Measurements from ENCODE around the gene TTBK2. TPM values are rescaled to one million over a fixed set of nuclear protein-coding genes. Genes with fewer than 3 reads are reported as not detected.
"Not testable (repeated sequence)": the region's sequence is repeated elsewhere in the genome, so short reads cannot be mapped to it uniquely, and the experiment has no call there.

The TTBK2 gene
- 13.0 and 13.1 TPM in 2 replicates for total RNA-seq

DNA sequence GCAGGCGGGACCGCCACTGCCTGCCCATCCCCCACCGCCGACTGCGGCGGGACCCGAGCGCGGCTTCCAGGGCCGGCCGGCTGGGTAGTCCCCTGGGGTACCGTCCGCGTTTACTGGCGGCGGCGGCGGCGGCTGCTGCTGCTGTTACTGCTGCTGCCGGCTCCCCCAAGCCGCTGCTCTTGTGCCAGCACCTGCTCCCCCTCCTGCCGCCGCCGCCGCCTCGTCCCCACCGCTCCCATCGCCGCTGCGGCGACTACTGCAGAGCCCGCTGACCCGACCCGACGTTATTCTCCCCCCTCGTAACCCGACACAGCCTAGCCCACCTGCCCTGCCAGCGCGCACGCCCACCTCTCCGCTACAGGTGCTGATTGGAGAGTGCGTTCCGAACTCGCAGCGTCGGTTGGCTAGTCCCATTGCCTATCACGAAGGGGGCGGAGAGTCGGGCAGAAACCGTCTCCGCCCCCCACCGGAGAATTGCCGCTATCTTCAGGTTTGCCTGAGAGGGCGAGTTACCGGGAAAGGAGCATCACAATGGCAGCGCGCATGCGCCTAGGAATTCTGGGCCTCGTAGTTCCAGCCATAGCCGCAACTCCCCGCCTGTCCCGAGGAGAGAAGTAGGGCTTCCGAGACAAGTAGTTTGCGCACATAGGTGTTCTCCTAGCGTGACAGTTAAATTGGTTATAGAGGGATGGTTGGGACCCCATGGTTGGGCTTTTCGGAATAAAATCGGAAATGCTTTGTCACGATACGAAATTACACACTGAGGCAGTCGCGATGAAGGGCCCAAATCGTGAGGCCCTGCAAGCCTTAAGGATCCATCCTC, at the start of gene TTBK2:
Gene TTBK2, minus strand, starts transcription at position 260 of the 823 bp plus-strand sequence. CDS start 42,161 bp downstream, outside the sequence.
- Mint-ChIP-seq H3K27ac (peak within 1 kb of the TSS; percentile 87), H3K4me3 (ENCODE audit: low read depth) (peak within 1 kb of the TSS; percentile 93), H3K36me3 (ENCODE audit: low read depth) (peaks cover 7% of the 10 kb centered on the region), H3K27me3 (ENCODE audit: low read depth) (no peaks in the 10 kb centered on the region), H3K4me1 (ENCODE audit: low read depth) (peaks cover 29% of the 10 kb centered on the region), H3K9me3 (no peaks in the 10 kb centered on the region)
- peak; percentile 96 for DNase-seq (ENCODE audit: low spot score)
- intact Hi-C loops (cut with micrococcal nuclease) = loop anchor here (1.0 to 10.0 kb wide), 2 partner anchors 116 to 183 kb away; partner anchors contain the start of gene CDAN1

DNA sequence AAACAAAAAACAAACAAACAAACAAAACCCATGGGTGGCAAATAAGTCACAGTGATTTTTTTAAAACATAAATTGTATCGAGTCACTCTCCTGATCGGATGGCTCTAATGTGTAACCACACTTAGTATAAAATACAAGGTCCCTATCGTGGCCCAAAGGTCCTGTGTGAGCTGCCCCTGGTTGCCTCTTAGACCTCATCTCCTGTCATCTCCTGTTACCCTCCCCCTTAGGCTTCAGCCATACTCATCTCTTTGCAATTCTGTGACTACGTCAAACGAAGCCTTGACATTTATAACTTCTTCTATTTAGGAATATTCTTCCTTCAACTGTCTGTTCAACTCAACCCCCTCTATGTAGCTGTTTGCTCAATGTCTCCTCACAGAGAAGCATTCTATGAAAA, 43.9 kb upstream of the TTBK2 start:
- no peaks in the 10 kb centered on the region for H3K27me3 Mint-ChIP-seq (ENCODE audit: low read depth)
- DNase-seq (ENCODE audit: low spot score) = no peak
- intact Hi-C loops (cut with micrococcal nuclease) = no loop called here
- no peaks in the 10 kb centered on the region for H3K9me3 Mint-ChIP-seq
- peak overlapping the region; percentile 3 for H3K27ac Mint-ChIP-seq
- peaks cover 57% of the 10 kb centered on the region for H3K36me3 Mint-ChIP-seq (ENCODE audit: low read depth)
- H3K4me3 Mint-ChIP-seq (ENCODE audit: low read depth) = no peak overlapping the region
- no peaks in the 10 kb centered on the region for H3K4me1 Mint-ChIP-seq (ENCODE audit: low read depth)

DNA sequence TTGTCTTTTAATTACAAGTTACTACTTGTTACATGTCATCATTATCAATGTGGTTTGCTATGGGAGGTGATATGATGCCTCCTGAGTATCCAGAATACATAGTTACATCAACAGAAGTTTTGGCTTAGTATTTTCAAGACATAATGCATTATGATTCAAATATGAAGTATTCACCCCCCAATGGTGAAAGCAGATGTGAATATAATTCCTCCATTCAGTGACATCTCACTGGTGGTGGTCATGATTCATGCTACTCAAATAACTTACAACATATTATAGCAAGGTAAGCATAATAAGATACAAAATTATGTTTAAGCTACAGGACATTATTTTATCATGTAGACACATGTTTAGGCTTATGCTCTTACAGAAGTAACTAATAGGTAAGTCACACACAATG, 34.9 kb upstream of the TTBK2 start:
- no peaks in the 10 kb centered on the region for H3K27me3 Mint-ChIP-seq (ENCODE audit: low read depth)
- intact Hi-C loops (cut with micrococcal nuclease) = no loop called here
- no peak for DNase-seq (ENCODE audit: low spot score)
- no peaks in the 10 kb centered on the region for H3K9me3 Mint-ChIP-seq
- H3K27ac Mint-ChIP-seq = no peak overlapping the region
- peaks cover 4% of the 10 kb centered on the region for H3K4me1 Mint-ChIP-seq (ENCODE audit: low read depth)
- peaks cover 68% of the 10 kb centered on the region for H3K36me3 Mint-ChIP-seq (ENCODE audit: low read depth)
- H3K4me3 Mint-ChIP-seq (ENCODE audit: low read depth) = no peak overlapping the region

DNA sequence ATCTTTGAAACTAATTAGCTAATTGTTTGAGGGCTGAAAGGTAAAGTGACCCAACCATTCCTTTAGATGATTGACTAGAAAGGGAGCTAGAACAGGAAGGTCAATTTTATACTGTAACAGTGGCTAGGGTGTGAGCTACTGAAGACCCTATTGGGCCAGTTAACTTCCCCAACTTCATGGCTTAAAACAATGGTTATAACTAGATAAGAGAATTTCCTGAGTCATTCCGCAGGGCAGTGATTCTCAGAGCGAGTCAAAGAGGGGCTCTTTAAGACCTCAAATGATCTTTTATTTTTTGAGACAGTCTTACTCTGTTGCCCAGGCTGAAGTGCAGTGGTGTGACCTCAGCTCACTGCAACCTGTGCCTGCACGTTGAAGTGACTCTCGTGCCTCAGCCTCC, 33.7 kb upstream of the TTBK2 start:
- Mint-ChIP-seq H3K4me3 (ENCODE audit: low read depth) (no peak overlapping the region), H3K4me1 (ENCODE audit: low read depth) (peaks cover 4% of the 10 kb centered on the region), H3K27me3 (ENCODE audit: low read depth) (no peaks in the 10 kb centered on the region), H3K36me3 (ENCODE audit: low read depth) (peaks cover 65% of the 10 kb centered on the region), H3K9me3 (no peaks in the 10 kb centered on the region), H3K27ac (no peak overlapping the region)
- no peak for DNase-seq (ENCODE audit: low spot score)
- intact Hi-C loops (cut with micrococcal nuclease) = no loop called here

DNA sequence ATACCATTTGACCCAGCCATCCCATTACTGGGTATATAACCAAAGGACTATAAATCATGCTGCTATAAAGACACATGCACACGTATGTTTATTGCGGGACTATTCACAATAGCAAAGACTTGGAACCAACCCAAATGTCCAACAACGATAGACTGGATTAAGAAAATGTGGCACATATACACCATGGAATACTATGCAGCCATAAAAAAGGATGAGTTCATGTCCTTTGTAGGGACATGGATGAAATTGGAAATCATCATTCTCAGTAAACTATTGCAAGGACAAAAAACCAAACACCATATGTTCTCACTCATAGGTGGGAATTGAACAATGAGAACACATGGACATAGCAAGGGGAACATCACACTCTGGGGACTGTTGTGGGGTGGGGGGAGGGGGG, 28.3 kb upstream of the TTBK2 start:
- H3K9me3 Mint-ChIP-seq; DNase-seq (ENCODE audit: low spot score); H3K27me3 Mint-ChIP-seq (ENCODE audit: low read depth); H3K27ac Mint-ChIP-seq; H3K4me1 Mint-ChIP-seq (ENCODE audit: low read depth); H3K4me3 Mint-ChIP-seq (ENCODE audit: low read depth); intact Hi-C loops (cut with micrococcal nuclease): not testable (repeated sequence)
- H3K36me3 Mint-ChIP-seq (ENCODE audit: low read depth) = peaks cover 60% of the 10 kb centered on the region

DNA sequence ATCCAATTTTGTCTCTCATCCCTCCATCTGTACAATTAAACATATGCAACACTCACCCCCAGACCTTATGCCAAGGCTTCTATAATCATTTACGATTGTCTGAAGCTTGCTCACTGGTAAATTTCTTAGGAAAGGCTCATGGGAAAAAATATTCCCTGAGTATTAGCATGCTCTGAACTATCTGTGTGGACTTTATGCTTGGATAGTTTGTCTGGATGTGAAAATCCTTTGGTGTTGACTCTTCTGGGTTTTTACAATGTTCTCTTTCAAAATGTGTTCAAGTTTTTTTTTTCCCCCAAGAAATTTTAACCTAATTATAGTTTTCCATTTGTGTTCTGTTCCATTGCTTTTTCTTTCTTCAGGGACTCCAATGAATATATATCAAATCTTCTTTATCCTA, 19.9 kb upstream of the TTBK2 start:
- DNase-seq (ENCODE audit: low spot score) = no peak
- Mint-ChIP-seq H3K4me1 (ENCODE audit: low read depth) (no peaks in the 10 kb centered on the region), H3K27ac (no peak overlapping the region), H3K9me3 (no peaks in the 10 kb centered on the region), H3K27me3 (ENCODE audit: low read depth) (no peaks in the 10 kb centered on the region), H3K4me3 (ENCODE audit: low read depth) (no peak overlapping the region), H3K36me3 (ENCODE audit: low read depth) (peaks cover 18% of the 10 kb centered on the region)
- intact Hi-C loops (cut with micrococcal nuclease) = no loop called here

DNA sequence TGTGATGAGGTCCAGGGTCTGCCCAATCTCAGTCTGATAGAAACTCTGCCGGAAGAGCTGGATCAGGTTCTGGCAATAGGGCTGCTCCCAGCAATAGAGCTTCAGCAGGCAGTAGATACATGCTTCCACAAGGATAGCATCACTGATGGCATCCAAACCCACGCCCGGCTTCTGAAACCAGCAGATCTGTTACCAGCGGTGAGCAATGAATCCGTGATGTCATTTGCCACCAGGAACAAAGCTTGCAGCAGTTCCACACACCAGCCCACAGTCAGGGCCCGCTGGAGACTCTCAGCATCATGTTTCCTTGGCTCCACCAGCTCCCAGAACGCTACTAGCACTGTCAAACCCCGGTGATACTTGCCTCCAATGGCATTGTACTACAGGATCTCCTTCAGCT, 19.3 kb upstream of the TTBK2 start:
- H3K9me3 Mint-ChIP-seq = no peaks in the 10 kb centered on the region
- peaks cover 12% of the 10 kb centered on the region for H3K36me3 Mint-ChIP-seq (ENCODE audit: low read depth)
- intact Hi-C loops (cut with micrococcal nuclease) = no loop called here
- H3K27ac Mint-ChIP-seq = no peak overlapping the region
- H3K27me3 Mint-ChIP-seq (ENCODE audit: low read depth) = no peaks in the 10 kb centered on the region
- no peaks in the 10 kb centered on the region for H3K4me1 Mint-ChIP-seq (ENCODE audit: low read depth)
- H3K4me3 Mint-ChIP-seq (ENCODE audit: low read depth) = no peak overlapping the region
- DNase-seq (ENCODE audit: low spot score) = no peak

DNA sequence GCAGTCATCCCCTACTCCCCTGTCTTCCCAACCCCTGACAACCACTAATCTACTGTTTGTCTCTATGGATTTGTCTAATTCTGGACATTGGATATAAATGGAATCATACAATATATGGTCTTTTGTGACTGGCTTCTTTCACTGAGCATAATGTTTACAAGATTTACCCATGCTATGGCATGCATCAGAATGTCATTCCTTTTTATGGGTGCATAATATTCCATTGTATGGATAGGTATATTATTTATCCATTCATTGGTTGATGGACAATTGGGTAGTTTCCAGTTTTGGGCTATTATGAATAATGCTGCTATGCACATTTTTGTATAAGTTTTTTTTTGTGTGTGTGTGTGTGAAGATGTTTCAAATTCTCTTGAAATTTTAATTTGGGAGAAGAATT, 16.6 kb upstream of the TTBK2 start:
- Mint-ChIP-seq H3K27ac (no peak overlapping the region), H3K9me3 (no peaks in the 10 kb centered on the region), H3K36me3 (ENCODE audit: low read depth) (no peaks in the 10 kb centered on the region), H3K4me3 (ENCODE audit: low read depth) (no peak overlapping the region), H3K27me3 (ENCODE audit: low read depth) (no peaks in the 10 kb centered on the region), H3K4me1 (ENCODE audit: low read depth) (no peaks in the 10 kb centered on the region)
- DNase-seq (ENCODE audit: low spot score) = no peak
- intact Hi-C loops (cut with micrococcal nuclease) = no loop called here

DNA sequence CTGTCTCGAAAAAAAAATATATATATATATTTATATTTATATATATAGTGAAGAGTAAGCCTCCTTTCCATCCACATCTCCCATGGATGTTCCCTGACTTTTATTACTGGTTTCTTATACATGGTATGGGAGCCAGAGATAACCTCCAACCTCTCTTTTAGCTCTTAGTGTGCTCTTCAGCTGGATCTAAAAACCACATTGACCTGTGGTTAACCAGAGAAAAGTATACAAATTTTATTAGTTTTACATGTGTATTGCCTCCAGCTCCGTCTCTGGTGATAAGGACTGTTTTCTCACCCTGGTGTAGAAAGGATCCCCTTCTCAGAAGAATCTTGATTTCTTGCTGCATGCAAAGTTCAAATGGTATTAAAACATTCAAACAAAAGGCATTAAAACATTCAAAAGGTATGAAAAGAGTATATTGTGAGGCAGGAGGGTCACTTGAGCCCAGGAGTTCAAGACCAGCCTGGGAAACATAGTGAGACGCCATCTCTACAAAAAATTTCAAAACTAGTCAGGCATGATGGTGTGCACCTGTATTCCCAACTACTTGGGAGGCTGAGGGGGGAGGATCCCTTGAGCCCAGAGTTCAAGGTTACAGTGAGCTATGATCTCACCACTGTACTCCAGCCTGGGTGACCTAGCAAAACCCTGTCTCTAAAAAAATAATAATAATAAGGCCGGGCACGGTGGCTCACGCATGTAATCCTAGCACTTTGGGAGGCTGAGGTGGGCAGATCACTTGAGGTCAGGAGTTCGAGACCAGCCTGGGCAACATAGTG, 13.5 kb upstream of the TTBK2 start:
- H3K4me1 Mint-ChIP-seq (ENCODE audit: low read depth) = no peaks in the 10 kb centered on the region
- H3K9me3 Mint-ChIP-seq = no peaks in the 10 kb centered on the region
- no peak overlapping the region for H3K27ac Mint-ChIP-seq
- DNase-seq (ENCODE audit: low spot score) = no peak
- H3K36me3 Mint-ChIP-seq (ENCODE audit: low read depth) = no peaks in the 10 kb centered on the region
- no peaks in the 10 kb centered on the region for H3K27me3 Mint-ChIP-seq (ENCODE audit: low read depth)
- intact Hi-C loops (cut with micrococcal nuclease) = no loop called here
- no peak overlapping the region for H3K4me3 Mint-ChIP-seq (ENCODE audit: low read depth)

DNA sequence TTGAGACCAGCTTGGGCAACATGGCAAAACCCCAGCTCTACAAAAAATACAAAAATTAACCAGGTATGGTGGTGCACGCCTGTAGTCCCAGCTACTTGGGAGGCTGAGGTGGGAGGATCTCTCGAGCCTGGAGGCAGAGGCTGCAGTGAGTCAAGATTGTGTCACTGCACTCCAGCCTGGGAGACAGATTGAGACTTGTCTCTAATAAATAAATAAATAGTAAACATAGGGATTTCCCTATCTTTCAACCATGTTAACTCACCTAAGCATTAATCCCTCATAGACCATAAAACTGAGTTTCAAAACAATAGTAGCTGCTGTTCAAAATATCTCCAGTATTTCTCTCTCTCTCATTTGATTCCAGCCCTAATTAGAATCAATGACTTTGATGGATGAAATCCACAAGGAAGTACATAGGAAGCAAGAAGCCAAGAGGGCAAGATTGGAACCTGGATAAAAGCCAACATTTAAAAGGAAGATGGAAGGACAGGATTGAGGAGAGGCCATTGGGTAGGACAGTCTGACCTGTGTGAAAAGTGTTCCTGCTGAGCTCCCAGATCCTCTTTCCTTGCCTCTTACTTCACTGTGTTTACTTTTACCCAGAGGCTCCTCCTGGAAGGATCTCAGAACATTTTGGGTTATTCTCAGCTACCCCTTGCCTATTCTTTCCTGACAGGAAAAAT, 12.4 kb upstream of the TTBK2 start:
- no peak overlapping the region for H3K27ac Mint-ChIP-seq
- no peak overlapping the region for H3K4me3 Mint-ChIP-seq (ENCODE audit: low read depth)
- H3K27me3 Mint-ChIP-seq (ENCODE audit: low read depth) = no peaks in the 10 kb centered on the region

DNA sequence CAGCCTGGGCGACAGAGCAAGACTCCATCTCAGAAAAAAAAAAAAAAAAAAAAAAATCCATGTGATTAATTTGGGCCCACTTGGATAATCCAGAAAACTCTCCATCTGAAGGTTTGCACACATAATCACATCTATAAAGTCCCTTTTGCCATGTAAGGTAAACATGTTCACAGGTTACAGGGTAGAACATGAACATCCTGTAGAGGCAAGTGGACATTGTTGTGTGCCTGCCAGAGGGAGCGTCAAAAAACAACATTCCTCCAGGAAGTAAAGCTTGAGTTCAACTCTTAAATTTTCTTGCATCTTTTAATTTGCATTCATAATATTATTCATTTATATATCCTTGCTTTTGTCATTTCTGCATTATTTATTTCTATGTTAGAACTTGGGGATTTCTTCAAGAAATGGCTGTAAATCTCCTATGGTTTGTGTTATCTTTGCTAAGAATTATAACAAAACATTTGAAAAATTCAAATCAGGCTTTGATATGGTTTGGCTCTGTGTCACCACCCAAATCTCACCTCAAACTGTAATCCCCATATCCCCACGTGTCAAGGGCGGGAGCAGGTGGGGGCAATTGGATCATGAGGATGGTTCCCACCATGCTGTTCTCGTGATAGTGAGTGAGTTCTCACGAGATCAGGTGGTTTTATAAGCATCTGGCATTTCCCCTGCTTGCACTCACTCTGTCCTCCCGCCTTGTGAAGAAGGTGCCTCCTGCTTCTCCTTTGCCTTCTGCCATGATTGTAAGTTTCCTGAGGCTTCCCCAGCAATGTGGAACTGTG, 11.3 kb upstream of the TTBK2 start:
- H3K36me3 Mint-ChIP-seq (ENCODE audit: low read depth) = no peaks in the 10 kb centered on the region
- no peaks in the 10 kb centered on the region for H3K4me1 Mint-ChIP-seq (ENCODE audit: low read depth)
- intact Hi-C loops (cut with micrococcal nuclease) = no loop called here
- no peak for DNase-seq (ENCODE audit: low spot score)
- no peak overlapping the region for H3K4me3 Mint-ChIP-seq (ENCODE audit: low read depth)
- no peaks in the 10 kb centered on the region for H3K9me3 Mint-ChIP-seq
- peaks cover 2% of the 10 kb centered on the region for H3K27me3 Mint-ChIP-seq (ENCODE audit: low read depth)
- H3K27ac Mint-ChIP-seq = no peak overlapping the region

More for the DNA sequence above, 12.4 kb upstream of the TTBK2 start:
- Mint-ChIP-seq H3K36me3 (ENCODE audit: low read depth) (no peaks in the 10 kb centered on the region), H3K9me3 (no peaks in the 10 kb centered on the region), H3K4me1 (ENCODE audit: low read depth) (no peaks in the 10 kb centered on the region)
- no peak for DNase-seq (ENCODE audit: low spot score)
- intact Hi-C loops (cut with micrococcal nuclease) = no loop called here

DNA sequence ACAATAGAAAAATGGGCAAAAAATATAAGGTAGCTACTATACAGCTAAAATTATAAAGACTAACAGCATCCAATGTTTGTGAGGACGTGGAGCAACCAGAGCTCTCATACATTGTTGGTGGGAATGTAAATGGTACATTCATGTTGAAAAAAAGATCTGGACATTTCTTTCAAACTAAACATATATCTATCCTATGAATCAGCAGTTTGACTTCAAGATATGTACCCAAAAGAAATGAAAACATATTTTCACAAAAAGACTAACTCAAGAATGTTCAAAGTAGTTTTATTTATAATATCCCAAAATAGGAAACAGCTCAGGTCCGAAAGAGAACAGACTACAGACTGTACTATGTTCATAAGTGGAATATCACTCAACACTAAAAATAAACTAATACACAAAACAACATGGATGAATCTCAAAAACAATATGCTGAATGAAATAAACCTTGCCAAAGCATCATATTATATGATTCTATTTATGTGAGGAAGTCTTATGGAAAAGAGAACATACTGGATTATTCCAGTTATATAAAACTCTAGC, 8.8 kb upstream of the TTBK2 start:
- Mint-ChIP-seq H3K27me3 (ENCODE audit: low read depth) (peaks cover 2% of the 10 kb centered on the region), H3K27ac (no peak overlapping the region), H3K36me3 (ENCODE audit: low read depth) (no peaks in the 10 kb centered on the region), H3K9me3 (no peaks in the 10 kb centered on the region), H3K4me1 (ENCODE audit: low read depth) (no peaks in the 10 kb centered on the region), H3K4me3 (ENCODE audit: low read depth) (no peak overlapping the region)
- no peak for DNase-seq (ENCODE audit: low spot score)
- intact Hi-C loops (cut with micrococcal nuclease) = loop anchor here (10.0 kb wide), 1 partner anchor 125 kb away; no protein-coding TSS in a partner anchor

Measured in activated T-helper 2 cell treated with anti-CD3 and anti-CD28 coated beads, Interferon-gamma antibody, Interleukin-2, Interleukin-4, amounts not matched to agents 10 μg/mL and 5 μg/mL and 100 μg/mL, durations not matched to agents 14 hours and 24 hours and 36 hours (primary cell).